ENCODE measurements around the gene SAMHD1.
"Not testable (repeated sequence)": the region's sequence is repeated elsewhere in the genome, so short reads cannot be mapped to it uniquely, and the experiment has no call there.

The SAMHD1 gene

DNA sequence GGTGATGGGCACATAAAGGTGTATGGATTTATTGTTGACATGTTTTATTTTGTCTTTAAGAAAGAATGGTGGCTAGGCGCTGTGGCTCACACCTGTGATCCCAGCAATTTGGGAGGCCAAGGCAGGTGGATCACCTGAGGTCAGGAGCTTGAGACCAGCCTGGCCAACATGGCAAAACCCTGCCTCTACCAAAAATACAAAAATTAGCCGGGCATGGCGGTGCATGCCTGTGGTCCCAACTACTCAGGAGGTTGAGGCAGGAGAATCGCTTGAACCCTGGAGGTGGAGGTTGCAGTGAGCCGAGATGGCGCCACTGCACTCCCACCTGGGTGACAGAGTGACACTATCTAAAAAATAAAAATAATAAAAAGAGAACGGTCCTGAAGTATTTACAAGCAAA lies 45.4 kb downstream of the SAMHD1 start:
- DNase-seq, result not testable (repeated sequence)

DNA sequence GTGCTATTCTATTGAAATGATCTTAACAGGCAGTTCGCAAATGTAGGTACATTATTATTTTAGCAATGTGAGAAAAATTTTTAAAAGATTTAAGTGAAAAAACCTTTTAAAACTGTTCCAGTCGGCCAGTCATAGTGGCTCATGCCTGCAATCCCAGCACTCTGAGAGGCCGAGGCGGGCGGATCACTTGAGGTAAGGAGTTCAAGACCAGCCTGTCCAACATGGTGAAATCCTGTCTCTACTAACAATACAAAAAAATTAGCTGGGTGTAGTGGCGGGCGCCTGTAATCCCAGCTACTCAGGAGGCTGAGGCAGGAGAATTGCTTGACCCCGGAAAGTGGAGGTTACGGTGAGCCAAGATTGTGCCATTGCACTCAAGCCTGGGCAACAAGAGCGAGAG lies 45.9 kb downstream of the SAMHD1 start:
- DNase-seq, result not testable (repeated sequence)

GRCh38 chr20:36904690-36905089 lies 46.8 kb downstream of the SAMHD1 start:
- no peak for DNase-seq

GRCh38 chr20:36895036-36895435 lies 56.5 kb downstream of the SAMHD1 start:
- no peak for DNase-seq

GRCh38 chr20:36893801-36894200 lies 57.7 kb downstream of the SAMHD1 start:
- DNase-seq, result no peak

DNA sequence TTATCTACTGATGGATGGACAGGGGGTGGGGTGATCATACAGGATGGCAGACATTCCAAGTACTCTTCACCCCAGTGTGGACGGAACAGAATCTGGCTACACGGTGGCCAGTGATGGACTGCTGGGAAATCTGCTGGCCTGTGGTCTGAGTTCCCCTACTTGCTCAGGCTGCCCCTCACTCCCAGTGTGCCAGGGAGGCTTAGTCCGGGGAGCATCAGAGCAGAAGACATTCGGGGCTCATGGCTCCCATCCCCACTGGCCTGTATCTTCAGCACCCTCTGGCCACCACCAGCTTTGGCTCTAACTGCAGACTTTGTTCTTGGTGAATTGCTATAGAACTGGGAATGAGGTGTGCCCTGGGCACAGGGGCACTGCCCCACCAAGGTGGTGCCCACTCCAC lies 60.3 kb downstream of the SAMHD1 start:
- DNase-seq, result no peak

DNA sequence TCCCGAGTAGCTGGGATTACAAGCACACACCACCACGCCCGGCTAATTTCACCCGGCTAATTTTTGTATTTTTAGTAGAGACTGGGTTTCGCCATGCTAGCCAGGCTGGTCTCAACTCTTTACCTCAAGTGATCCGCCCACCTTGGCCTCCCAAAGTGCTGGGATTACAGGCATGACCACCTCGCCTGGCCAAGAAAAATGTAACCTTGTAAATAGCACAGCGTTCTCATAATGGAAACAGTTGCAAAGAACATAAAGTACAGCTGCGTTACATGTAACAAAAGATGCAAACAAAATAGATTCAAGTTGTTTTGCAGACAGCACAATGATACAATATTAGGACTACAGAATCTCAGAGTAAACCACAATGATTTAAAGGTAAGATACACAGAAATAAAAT lies 60.9 kb downstream of the SAMHD1 start:
- DNase-seq, result no peak

GRCh38 chr20:36888880-36889516 lies 62.5 kb downstream of the SAMHD1 start:
- no peak for DNase-seq

GRCh38 chr20:36887752-36888090 lies 63.8 kb downstream of the SAMHD1 start:
- no peak for DNase-seq

DNA sequence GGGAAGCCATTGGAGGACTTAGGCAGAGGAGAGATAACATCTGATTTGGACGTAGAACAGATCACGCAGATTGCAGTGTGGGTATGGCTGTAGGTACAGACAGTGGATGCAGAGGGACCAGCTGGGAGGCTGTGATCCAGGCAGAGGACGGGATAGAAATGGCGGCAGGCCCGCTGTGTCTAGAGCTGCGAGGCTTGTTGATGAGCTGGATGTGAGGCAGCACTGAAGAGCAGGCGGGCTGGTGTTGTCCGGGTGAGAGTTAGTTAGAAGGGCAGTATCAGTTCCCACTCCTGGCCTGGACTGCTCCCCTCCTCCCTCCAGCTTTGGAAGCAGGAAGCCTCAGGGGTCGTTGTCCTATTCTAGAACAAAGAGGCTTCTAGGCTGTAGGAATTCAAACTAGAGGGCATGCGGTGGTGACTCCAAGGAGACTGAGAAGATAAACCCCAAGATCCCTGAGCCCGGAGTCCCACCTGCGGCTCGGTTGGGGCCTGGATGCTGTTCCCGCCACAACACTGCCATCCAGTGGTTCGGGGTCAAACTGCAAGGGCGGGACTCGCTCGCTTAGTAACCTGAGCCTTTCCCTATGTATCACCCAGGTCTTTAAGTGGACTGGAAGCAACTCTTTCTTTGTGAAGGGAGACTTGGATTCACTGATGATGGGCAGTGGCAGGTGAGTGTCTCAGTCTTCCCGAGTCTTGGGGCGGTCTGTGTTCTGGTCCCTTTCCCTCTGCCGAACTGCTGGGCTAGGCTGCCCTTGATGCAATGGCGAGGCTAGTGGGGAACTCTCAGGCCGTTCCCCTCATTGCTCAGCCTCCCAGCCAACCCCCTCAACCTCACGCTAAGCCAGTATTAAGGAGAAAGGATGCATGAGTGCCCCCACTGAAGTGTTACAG lies 64.4 kb downstream of the SAMHD1 start:
- peak; percentile 83 for DNase-seq

DNA sequence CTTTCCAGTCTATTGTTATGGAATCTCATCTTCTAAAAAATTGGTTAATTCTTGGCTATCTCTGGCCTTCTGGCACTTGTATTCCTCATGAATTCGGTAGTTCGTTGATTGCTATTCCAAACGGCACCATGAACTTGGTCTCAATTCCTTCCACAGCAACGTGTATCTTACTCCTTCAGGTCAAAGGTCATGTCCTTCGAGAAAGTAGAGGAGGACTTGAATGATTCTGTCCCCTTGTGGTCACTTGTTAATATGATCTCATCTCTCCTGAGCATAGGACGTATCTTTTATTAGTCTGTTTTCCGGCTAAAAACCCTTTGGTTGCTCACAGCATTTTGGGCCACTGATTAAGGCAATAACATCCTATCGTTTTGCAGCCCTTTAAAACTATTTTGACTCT lies 66.2 kb downstream of the SAMHD1 start:
- DNase-seq, result no peak

DNA sequence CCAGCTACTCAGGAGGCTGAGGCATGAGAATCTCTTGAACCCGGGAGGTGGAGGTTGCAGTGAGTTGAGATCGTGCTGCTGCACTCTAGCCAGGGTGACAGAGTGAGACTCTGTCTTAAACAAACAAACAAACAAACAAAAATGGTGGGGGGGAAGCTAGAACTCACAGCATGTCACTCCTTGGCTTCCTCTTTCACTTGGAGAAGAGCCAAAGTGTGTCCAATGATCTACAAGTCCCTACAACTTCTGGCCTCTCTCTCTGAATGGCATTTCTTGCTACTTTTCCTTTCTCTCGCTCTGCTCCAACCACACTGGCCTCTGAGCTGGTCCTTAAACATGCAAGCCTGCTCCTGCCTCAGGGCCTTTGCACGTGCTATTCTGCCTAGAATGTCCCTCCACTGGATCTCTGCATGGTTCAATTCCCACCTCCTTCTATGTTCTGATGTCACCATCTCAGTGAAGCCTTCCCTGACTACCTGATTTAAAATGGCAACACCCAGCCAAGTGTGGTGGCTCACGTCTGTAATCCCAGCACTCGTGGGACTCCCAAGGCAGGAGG lies 67.5 kb downstream of the SAMHD1 start:
- DNase-seq, result no peak

DNA sequence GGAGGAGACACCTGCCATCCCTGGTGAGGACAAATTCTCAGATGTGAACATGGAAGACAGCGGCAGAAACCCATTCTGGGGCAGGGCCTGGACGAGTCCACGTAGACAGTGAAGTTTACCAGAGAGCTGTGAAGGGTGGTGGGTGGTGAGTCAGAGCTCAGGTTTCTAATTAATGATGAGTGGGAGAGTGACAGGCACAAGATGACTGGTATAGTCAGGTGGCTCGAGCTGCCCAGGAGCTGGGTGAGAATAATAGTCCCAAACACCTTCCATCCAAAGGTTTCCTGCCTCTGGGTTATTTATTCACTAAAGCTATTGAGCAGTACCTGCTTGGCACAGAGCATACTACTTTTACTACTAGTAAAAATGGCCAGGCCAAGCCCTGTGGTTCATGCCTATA lies 69.6 kb downstream of the SAMHD1 start:
- DNase-seq, result no peak

DNA sequence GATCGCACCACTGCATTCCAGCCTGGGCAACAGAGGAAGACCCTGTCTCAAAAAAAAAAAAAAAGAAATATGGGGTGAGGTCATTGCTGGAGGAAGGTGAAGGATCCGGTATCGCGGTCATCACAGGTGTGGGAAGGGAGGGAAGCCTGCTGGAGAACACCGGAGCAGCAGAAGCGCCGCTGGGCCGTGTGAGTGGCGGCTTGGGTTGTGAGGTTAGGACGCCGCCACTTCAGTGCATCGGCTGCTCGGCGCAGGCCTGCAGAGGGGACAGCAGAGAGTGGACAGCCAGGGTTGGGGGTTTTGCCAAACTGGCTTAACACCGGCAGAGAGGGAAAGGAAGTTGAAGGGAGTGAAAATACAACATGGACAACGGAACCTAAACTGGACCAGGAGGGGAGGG lies 70.2 kb downstream of the SAMHD1 start:
- no peak for DNase-seq

DNA sequence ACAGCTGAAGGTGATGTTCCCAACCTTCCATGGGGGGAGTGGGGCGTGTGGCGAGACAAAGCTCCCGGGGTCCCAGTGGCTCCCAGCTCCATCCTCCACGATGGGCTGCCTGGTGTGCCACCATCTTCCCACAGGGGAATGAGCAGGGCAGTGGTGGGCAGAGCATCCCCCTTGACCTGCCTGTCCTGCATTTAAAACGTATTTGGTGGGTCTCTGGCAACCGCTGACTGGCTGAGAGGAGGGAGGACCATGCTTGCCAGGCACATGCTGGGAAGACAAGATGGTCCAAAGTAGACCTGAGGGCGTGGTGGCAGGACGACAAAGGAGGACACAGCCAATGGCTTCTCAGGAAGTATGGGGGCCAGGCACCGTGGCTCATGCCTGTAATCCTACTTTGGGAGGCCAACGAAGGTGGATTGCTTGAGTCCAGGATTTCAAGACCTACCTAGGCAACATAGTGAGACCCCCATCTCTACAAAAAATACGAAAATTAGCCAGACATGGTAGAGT lies 70.7 kb downstream of the SAMHD1 start:
- DNase-seq, result no peak

- DNase-seq, result no peak
These were observed 72.6 kb downstream of the SAMHD1 start for GRCh38 chr20:36878941-36879340.

GRCh38 chr20:36876473-36876833 lies 75.1 kb downstream of the SAMHD1 start:
- no peak for DNase-seq

DNA sequence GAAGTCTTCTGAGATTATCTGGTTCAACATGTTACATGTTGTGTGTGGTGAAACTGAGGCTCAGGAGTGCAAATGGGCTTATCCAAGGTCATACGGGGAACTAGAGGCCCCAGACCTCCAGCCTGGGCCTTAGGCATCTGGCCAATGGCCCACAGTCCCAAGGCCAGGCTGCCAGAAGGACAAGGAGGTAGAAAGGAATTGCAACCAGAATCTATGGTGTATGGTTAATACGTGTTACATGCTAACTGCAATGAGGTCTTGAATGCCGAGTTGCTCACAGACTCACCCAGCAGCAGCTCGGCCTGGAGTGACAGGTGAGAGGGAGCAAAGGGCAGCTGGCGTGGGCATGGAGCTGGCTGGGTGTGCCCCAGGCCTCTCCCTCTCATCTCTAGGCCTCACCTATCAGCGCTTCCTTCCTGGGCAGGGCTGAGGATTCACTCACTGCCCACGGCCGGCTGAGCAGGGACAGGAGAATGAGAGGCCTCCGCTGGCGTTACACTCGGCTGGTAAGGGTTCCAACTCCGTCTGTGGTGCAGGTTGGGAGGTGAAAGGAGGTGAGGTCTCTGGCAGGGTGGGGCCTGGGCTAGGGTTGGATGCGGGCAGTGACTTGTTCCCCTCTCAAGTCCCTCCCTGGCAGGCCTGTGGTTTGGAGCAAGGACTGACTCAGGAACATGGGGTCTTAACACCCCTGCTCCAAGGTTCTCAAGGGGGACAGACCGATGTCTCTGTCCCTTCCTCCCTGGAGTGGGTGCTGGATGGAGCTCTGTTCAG lies 75.6 kb downstream of the SAMHD1 start, which contains the start of gene TLDC2:
TSS of gene TLDC2 (plus strand) at position 437 of the 771 bp plus-strand sequence. CDS start at position 474, 37 bp downstream.
- no peak for DNase-seq

DNA sequence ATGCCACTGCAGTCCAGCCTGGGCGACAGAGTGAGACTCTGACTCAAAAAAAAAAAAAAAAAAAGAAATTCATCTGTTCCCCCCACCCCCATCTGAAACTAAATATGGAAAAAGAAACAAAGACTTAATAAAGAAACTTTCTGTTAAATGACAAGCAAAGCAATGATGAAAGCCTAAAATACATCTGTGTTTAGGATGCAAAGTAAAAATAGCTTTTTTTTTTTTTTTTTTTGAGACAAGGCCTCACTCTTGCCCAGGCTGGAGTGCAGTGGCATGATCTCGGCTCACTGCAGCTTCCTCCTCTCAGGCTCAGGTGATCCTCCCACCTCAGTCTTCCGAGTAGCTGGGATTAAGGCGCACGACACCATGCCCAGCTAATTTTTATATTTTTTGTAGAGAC lies 76.4 kb downstream of the SAMHD1 start:
- DNase-seq, result not testable (repeated sequence)

GRCh38 chr20:36873498-36874189 lies 77.9 kb downstream of the SAMHD1 start:
- DNase-seq, result no peak

DNA sequence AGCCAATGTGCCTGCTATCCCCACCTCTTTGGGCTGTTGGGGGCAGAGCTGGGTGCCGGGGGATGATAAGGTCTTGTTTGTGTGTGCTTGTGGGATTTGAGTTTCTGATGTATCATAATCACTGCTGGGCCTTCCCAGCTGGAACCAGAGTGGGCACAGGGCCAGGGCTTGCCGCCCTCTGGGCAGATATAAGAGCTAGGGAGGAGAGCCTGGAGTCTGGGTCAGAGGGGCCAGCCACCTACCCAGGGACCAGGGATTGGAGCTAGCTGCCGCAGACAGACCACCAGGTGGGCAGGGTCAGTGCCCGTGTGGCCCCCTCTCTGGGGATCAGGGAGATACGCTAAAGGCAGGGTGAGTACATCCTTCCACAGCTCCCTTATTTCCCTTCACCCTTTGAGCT lies 78.7 kb downstream of the SAMHD1 start:
- DNase-seq, result no peak
